H9 (cell line): Measurements from ENCODE around the gene PLA2G2F. TPM values are rescaled to one million over a fixed set of nuclear protein-coding genes. Genes with fewer than 3 reads are reported as not detected.

Experiments used
- DNase-seq: peaks from one replicate; pipeline ENCODE4 v3.0.0-alpha.2; 2017
- H2AFZ ChIP-seq: one replicate; pipeline ENCODE4 v1.6.1; 2013; ENCODE audit warnings: mild to moderate bottlenecking, low read length, control low read depth, moderate library complexity
- H2AK5ac ChIP-seq: 2 replicates; pipeline ENCODE4 v1.6.1; 2013; ENCODE audit warnings: low read length, control low read depth, mixed read lengths; ENCODE audit not compliant: insufficient read length
- H2BK120ac ChIP-seq: one replicate; pipeline ENCODE4 v1.6.1; 2013; ENCODE audit warnings: low read depth, mild to moderate bottlenecking, low read length, control low read depth, inconsistent platforms; ENCODE audit not compliant: poor library complexity, severe bottlenecking
- H2BK12ac ChIP-seq: 2 replicates; pipeline ENCODE4 v1.6.1; 2013; ENCODE audit warnings: low read length, control low read depth, mixed read lengths, low read depth; ENCODE audit not compliant: insufficient read length
- H2BK15ac ChIP-seq: 2 replicates; pipeline ENCODE4 v1.6.1; 2013; ENCODE audit warnings: low read depth, low read length, control low read depth
- H2BK20ac ChIP-seq: one replicate; pipeline ENCODE4 v1.6.1; 2013; ENCODE audit warnings: low read depth, mild to moderate bottlenecking, low read length, control low read depth, inconsistent platforms; ENCODE audit not compliant: poor library complexity, severe bottlenecking
- H2BK5ac ChIP-seq: 2 replicates; pipeline ENCODE4 v1.6.1; 2013; ENCODE audit warnings: low read length, control low read depth, mixed read lengths; ENCODE audit not compliant: insufficient read length
- H3K14ac ChIP-seq: 2 replicates; pipeline ENCODE4 v1.6.1; 2013; ENCODE audit warnings: low read length, control low read depth; ENCODE audit not compliant: insufficient read depth
- H3K18ac ChIP-seq: 2 replicates; pipeline ENCODE4 v1.6.1; 2013; ENCODE audit warnings: low read depth, mild to moderate bottlenecking, mixed read lengths, low read length, control low read depth; ENCODE audit not compliant: insufficient read length
- H3K23ac ChIP-seq: 2 replicates; pipeline ENCODE4 v1.6.1; 2013; ENCODE audit warnings: low read length, control low read depth, mixed read lengths, low read depth; ENCODE audit not compliant: insufficient read length
- H3K23me2 ChIP-seq: 2 replicates; pipeline ENCODE4 v1.6.1; 2013; ENCODE audit warnings: low read depth, mild to moderate bottlenecking, mixed read lengths, low read length, control low read depth; ENCODE audit not compliant: insufficient read length, poor library complexity, severe bottlenecking
- H3K27ac ChIP-seq: 2 replicates; pipeline ENCODE4 v1.5.1; 2013; ENCODE audit warnings: low read length, control low read depth, mixed read lengths, low read depth; ENCODE audit not compliant: insufficient read length
- H3K27me3 ChIP-seq: 2 replicates; pipeline ENCODE4 v1.6.1; 2013; ENCODE audit warnings: low read length, control low read depth, inconsistent platforms; ENCODE audit not compliant: insufficient read depth
- H3K4ac ChIP-seq: 2 replicates; pipeline ENCODE4 v1.6.1; 2013; ENCODE audit warnings: low read depth, mild to moderate bottlenecking, control low read depth, inconsistent platforms, low read length, moderate library complexity
- H3K4me1 ChIP-seq: 2 replicates; pipeline ENCODE4 v1.6.1; 2013; ENCODE audit warnings: low read length, control low read depth, inconsistent platforms; ENCODE audit not compliant: insufficient read depth
- H3K4me2 ChIP-seq: 2 replicates; pipeline ENCODE4 v1.6.1; 2013; ENCODE audit warnings: low read length, control low read depth, mixed read lengths; ENCODE audit not compliant: insufficient read length, insufficient read depth
- H3K56ac ChIP-seq: 2 replicates; pipeline ENCODE4 v1.6.1; 2013; ENCODE audit warnings: low read depth, mild to moderate bottlenecking, mixed read lengths, low read length, control low read depth; ENCODE audit not compliant: insufficient read length
- H3K79me1 ChIP-seq: 2 replicates; pipeline ENCODE4 v1.6.1; 2013; ENCODE audit warnings: low read depth, mild to moderate bottlenecking, moderate library complexity, low read length, control low read depth, inconsistent platforms; ENCODE audit not compliant: insufficient read depth, poor library complexity, severe bottlenecking
- H3K79me2 ChIP-seq: 2 replicates; pipeline ENCODE4 v1.6.1; 2013; ENCODE audit warnings: low read length, control low read depth, inconsistent platforms; ENCODE audit not compliant: insufficient read depth
- H3K9ac ChIP-seq: 2 replicates; pipeline ENCODE4 v1.6.1; 2013; ENCODE audit warnings: low read length, control low read depth, mixed read lengths; ENCODE audit not compliant: insufficient read length; ENCODE audit errors: extremely low read depth
- H3K9me3 ChIP-seq: one replicate; pipeline ENCODE4 v1.6.1; 2013; ENCODE audit warnings: low read depth, low read length, inconsistent platforms; ENCODE audit not compliant: control insufficient read depth
- H3T11ph ChIP-seq: one replicate; pipeline ENCODE4 v1.6.1; 2013; ENCODE audit warnings: mild to moderate bottlenecking, low read length, control low read depth, inconsistent platforms
- H4K20me1 ChIP-seq: one replicate; pipeline ENCODE4 v1.6.1; 2013; ENCODE audit not compliant: control insufficient read depth, insufficient read length, insufficient read depth
- H4K5ac ChIP-seq: 2 replicates; pipeline ENCODE4 v1.6.1; 2013; ENCODE audit warnings: low read depth, mild to moderate bottlenecking, mixed read lengths, low read length, control low read depth; ENCODE audit not compliant: insufficient read length
- H4K8ac ChIP-seq: replicated peaks from 2 replicates; pipeline ENCODE4 v1.6.1; 2013; ENCODE audit warnings: low read length, control low read depth, mixed read lengths, low read depth; ENCODE audit not compliant: insufficient read length
- H4K91ac ChIP-seq: 2 replicates; pipeline ENCODE4 v1.6.1; 2013; ENCODE audit warnings: low read depth, mild to moderate bottlenecking, moderate library complexity, mixed read lengths, low read length, control low read depth; ENCODE audit not compliant: insufficient read length
- H3K27ac Mint-ChIP-seq, 3 experiments: 2 replicates in 2 of 3; 3 replicates in 1 of 3; pipeline ENCODE4 v1.8.0; 2020 to 2021; ENCODE audit warnings: mixed read lengths in 3 of 3, mild to moderate bottlenecking in 1 of 3, moderate library complexity in 1 of 3
- H3K27me3 Mint-ChIP-seq: 2 replicates; pipeline ENCODE4 v1.8.0; 2021; ENCODE audit warnings: low read depth, mild to moderate bottlenecking, moderate library complexity, mixed read lengths
- H3K36me3 Mint-ChIP-seq, 3 experiments: 2 replicates in 2 of 3; 3 replicates in 1 of 3; pipeline ENCODE4 v1.8.0; 2020 to 2021; ENCODE audit warnings: low read depth in 3 of 3, mixed read lengths in 3 of 3; ENCODE audit not compliant: insufficient read depth in 1 of 3
- H3K4me1 Mint-ChIP-seq, 2 experiments: 2 replicates each; pipeline ENCODE4 v1.8.0; 2020; ENCODE audit warnings: mixed read lengths in 2 of 2
- H3K4me3 Mint-ChIP-seq, 2 experiments: 2 replicates in 1 of 2; 3 replicates in 1 of 2; pipeline ENCODE4 v1.8.0; 2020 to 2021; ENCODE audit warnings: mild to moderate bottlenecking in 2 of 2, mixed read lengths in 2 of 2, moderate library complexity in 1 of 2
- H3K9me3 Mint-ChIP-seq, 2 experiments: 2 replicates in 1 of 2; 3 replicates in 1 of 2; pipeline ENCODE4 v1.8.0; 2020; ENCODE audit warnings: mild to moderate bottlenecking in 2 of 2, mixed read lengths in 2 of 2, moderate library complexity in 1 of 2
- WGBS: extraction: QIAGEN DNeasy Blood & Tissue Kit; methylation state at CpG from one replicate; pipeline ENCODE4 v1.1.7; 2013; ENCODE audit warnings: missing lambda C conversion rate, low lambda C conversion rate, mixed read lengths; ENCODE audit not compliant: insufficient read length; ENCODE audit errors: extremely low coverage; 5-methylcytosine and 5-hydroxymethylcytosine counted together
- total RNA-seq: library from RNA; stranded (reverse); gene quantifications from 2 replicates; pipeline ENCODE4 v1.2.1, GENCODE V29; 2021
- TF ChIP-seq, protein P1 (sequence below): fragments of 200-600 bp; sonication (generic); conservative IDR thresholded peaks from 3 replicates; pipeline ENCODE4 v1.8.0; 2021; ENCODE audit warnings: antibody characterized with exemption, mild to moderate bottlenecking

The PLA2G2F gene
- total RNA-seq, 1 experiment from 2014 or later = not detected

- Histone ChIP-seq H2BK5ac (no peak overlapping the region), H3K23ac (no peak overlapping the region), H4K20me1 (no peaks in the 10 kb centered on the region), H3K18ac (no peak overlapping the region), H3K4ac (no peak overlapping the region), H3K27ac (no peak overlapping the region), H4K91ac (no peak overlapping the region), H2BK15ac (no peak overlapping the region), H3K4me1 (no peaks in the 10 kb centered on the region), H4K5ac (no peak overlapping the region), H3T11ph (no peak overlapping the region), H3K79me2 (no peaks in the 10 kb centered on the region), H4K8ac (no peak overlapping the region), H2AK5ac (no peak overlapping the region), H3K9ac (no peak overlapping the region), H3K23me2 (no peaks in the 10 kb centered on the region), H3K14ac (no peak overlapping the region), H2BK12ac (no peak overlapping the region), H3K79me1 (no peaks in the 10 kb centered on the region), H3K27me3 (no peaks in the 10 kb centered on the region; the same call in 1 of the 2 replicates), H2BK120ac (no peak overlapping the region), H2AFZ (no peak overlapping the region), H3K56ac (no peak overlapping the region), H3K9me3 (no peaks in the 10 kb centered on the region), H3K4me2 (no peak overlapping the region), H2BK20ac (no peak overlapping the region)
- Mint-ChIP-seq H3K4me3 (no peak overlapping the region), H3K4me1 (peaks cover 20 to 23% of the 10 kb centered on the region in 2 experiments), H3K27me3 (peaks cover 34% of the 10 kb centered on the region), H3K36me3 (no peaks in the 10 kb centered on the region; a peak in 1 of 7 replicates), H3K9me3 (no peaks in the 10 kb centered on the region), H3K27ac (no peak overlapping the region)
- TF ChIP-seq, protein P1, sequence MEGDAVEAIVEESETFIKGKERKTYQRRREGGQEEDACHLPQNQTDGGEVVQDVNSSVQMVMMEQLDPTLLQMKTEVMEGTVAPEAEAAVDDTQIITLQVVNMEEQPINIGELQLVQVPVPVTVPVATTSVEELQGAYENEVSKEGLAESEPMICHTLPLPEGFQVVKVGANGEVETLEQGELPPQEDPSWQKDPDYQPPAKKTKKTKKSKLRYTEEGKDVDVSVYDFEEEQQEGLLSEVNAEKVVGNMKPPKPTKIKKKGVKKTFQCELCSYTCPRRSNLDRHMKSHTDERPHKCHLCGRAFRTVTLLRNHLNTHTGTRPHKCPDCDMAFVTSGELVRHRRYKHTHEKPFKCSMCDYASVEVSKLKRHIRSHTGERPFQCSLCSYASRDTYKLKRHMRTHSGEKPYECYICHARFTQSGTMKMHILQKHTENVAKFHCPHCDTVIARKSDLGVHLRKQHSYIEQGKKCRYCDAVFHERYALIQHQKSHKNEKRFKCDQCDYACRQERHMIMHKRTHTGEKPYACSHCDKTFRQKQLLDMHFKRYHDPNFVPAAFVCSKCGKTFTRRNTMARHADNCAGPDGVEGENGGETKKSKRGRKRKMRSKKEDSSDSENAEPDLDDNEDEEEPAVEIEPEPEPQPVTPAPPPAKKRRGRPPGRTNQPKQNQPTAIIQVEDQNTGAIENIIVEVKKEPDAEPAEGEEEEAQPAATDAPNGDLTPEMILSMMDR = 0 out of 3 replicates have a peak, but pooled peaks have one; percentile 17
- DNase-seq = no peak
- WGBS = no CpG with 5 or more reads among the region's 4 CpGs
Observed at GRCh38 chr1:20195462-20195780, 56.3 kb downstream of the PLA2G2F start.
